Sigmoid colon (tissue), 4 donors: Measurements from ENCODE around the gene ERMAP.
"Not testable (repeated sequence)": the region's sequence is repeated elsewhere in the genome, so short reads cannot be mapped to it uniquely, and the experiment has no call there.

Experiments
- EP300 ChIP-seq, 4 donors: sonication (generic); formaldehyde crosslinking; IDR thresholded peaks; one replicate each; pipeline ENCODE4 v1.6.1; 2017; ENCODE audit warnings: antibody characterized with exemption in 4 of 4
- POLR2A ChIP-seq, 2 donors: fragments of 450-650 bp; IDR thresholded peaks; one replicate each; pipeline ENCODE4 v1.6.1; 2016; ENCODE audit warnings: antibody characterized with exemption in 2 of 2, mild to moderate bottlenecking in 2 of 2, moderate library complexity in 2 of 2
- POLR2AphosphoS5 ChIP-seq, 4 donors: sonication (generic); formaldehyde crosslinking; IDR thresholded peaks; one replicate each; pipeline ENCODE4 v1.6.1; 2017; ENCODE audit warnings: antibody characterized with exemption in 4 of 4
- TF ChIP-seq, protein P1 (sequence below), 4 experiments: fragments of 450-650 bp in 3 of 4; fragments of 200-600 bp in 1 of 4; IDR thresholded peaks; one replicate each; pipeline ENCODE4 v1.5.1; 2016 to 2019; ENCODE audit warnings: antibody characterized with exemption in 4 of 4, mild to moderate bottlenecking in 3 of 4, moderate library complexity in 2 of 4

DNA sequence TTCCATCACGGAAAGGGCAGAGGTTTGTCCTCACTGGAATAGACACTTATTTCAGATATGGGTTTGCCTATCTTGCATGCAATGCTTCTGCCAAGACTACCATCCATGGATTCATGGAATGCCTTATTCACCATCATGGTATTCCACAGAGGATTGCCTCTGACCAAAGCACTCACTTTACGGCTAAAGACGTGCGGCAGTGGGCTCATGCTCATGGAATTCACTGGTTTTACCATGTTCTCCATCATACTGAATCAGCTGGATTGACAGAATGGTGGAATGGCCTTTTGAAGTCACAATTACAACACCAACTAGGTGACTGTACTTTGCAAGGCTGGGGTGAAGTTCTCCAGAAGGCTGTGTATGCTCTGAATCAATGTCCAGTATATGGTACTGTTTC lies 51.5 kb downstream of the ERMAP start:
- TF ChIP-seq POLR2AphosphoS5, EP300, POLR2A (IDR thresholded peaks at IDR 0.05): not testable (repeated sequence)
- TF ChIP-seq, protein P1, sequence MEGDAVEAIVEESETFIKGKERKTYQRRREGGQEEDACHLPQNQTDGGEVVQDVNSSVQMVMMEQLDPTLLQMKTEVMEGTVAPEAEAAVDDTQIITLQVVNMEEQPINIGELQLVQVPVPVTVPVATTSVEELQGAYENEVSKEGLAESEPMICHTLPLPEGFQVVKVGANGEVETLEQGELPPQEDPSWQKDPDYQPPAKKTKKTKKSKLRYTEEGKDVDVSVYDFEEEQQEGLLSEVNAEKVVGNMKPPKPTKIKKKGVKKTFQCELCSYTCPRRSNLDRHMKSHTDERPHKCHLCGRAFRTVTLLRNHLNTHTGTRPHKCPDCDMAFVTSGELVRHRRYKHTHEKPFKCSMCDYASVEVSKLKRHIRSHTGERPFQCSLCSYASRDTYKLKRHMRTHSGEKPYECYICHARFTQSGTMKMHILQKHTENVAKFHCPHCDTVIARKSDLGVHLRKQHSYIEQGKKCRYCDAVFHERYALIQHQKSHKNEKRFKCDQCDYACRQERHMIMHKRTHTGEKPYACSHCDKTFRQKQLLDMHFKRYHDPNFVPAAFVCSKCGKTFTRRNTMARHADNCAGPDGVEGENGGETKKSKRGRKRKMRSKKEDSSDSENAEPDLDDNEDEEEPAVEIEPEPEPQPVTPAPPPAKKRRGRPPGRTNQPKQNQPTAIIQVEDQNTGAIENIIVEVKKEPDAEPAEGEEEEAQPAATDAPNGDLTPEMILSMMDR (IDR thresholded peaks at IDR 0.05) = not testable (repeated sequence)
